C4-2B (cell line): ENCODE results near the gene XRN2.
"Not testable (repeated sequence)": the region's sequence is repeated elsewhere in the genome, so short reads cannot be mapped to it uniquely, and the experiment has no call there.

Source experiments
- H3K27ac ChIP-seq: fragments of 450-650 bp; 2 replicates; pipeline ENCODE4 v1.5.1; 2017
- CTCF ChIP-seq: fragments of 450-650 bp; conservative IDR thresholded peaks from 2 replicates; pipeline ENCODE4 v1.5.1; 2017; ENCODE audit warnings: mild to moderate bottlenecking
- ZFX ChIP-seq: fragments of 450-650 bp; IDR thresholded peaks from 2 replicates; pipeline ENCODE4 v1.6.1; 2017

Gene XRN2

GRCh38 chr20:21399005-21399475 lies 95.9 kb downstream of the XRN2 start:
- TF ChIP-seq CTCF = no peak
- no peak for TF ChIP-seq ZFX
- H3K27ac ChIP-seq = no peak overlapping the region

GRCh38 chr20:21411725-21412124 lies 108.6 kb downstream of the XRN2 start:
- no peak overlapping the region for H3K27ac ChIP-seq
- TF ChIP-seq CTCF (no peak), ZFX (no peak)

GRCh38 chr20:21413996-21414395 lies 110.9 kb downstream of the XRN2 start:
- not testable (repeated sequence) for H3K27ac ChIP-seq

GRCh38 chr20:21419147-21419546 lies 116.0 kb downstream of the XRN2 start:
- H3K27ac ChIP-seq = not testable (repeated sequence)

GRCh38 chr20:21421601-21422236 lies 118.6 kb downstream of the XRN2 start:
- H3K27ac ChIP-seq = no peak overlapping the region
- TF ChIP-seq CTCF (no peak), ZFX (no peak)

- H3K27ac ChIP-seq = not testable (repeated sequence)
These were observed 120.6 kb downstream of the XRN2 start for GRCh38 chr20:21423712-21424111.

- TF ChIP-seq ZFX = no peak
- TF ChIP-seq CTCF = no peak
These were observed 121.7 kb downstream of the XRN2 start for GRCh38 chr20:21424846-21425245.

GRCh38 chr20:21430020-21430419 lies 126.9 kb downstream of the XRN2 start:
- no peak for TF ChIP-seq CTCF
- TF ChIP-seq ZFX = no peak
- H3K27ac ChIP-seq = no peak overlapping the region

More at GRCh38 chr20:21424846-21425245, 121.7 kb downstream of the XRN2 start:
- no peak overlapping the region for H3K27ac ChIP-seq

GRCh38 chr20:21432911-21433310 lies 129.8 kb downstream of the XRN2 start:
- TF ChIP-seq ZFX = no peak
- no peak for TF ChIP-seq CTCF
- no peak overlapping the region for H3K27ac ChIP-seq
